Loucy (cell line): ENCODE results near the gene COLEC11.

Experiments used
- H2AFZ ChIP-seq: fragments of 200-600 bp; sonication (generic); 2 replicates; pipeline ENCODE4 v1.6.0; 2016; ENCODE audit warnings: antibody characterized with exemption, mild to moderate bottlenecking, low read length, moderate library complexity
- H3F3A ChIP-seq: fragments of 200-600 bp; 2 replicates; pipeline ENCODE4 v1.6.0; 2016; ENCODE audit warnings: antibody characterized with exemption, low read depth, mild to moderate bottlenecking
- H3K27me3 ChIP-seq: fragments of 200-600 bp; sonication (generic); 2 replicates; pipeline ENCODE4 v1.6.1; 2014; ENCODE audit warnings: low read length, mild to moderate bottlenecking; ENCODE audit not compliant: insufficient read depth, poor library complexity, severe bottlenecking
- H3K36me3 ChIP-seq: fragments of 200-600 bp; sonication (generic); 2 replicates; pipeline ENCODE4 v1.6.1; 2016; ENCODE audit warnings: low read length; ENCODE audit not compliant: insufficient read depth
- H3K4me1 ChIP-seq: fragments of 200-600 bp; sonication (generic); 2 replicates; pipeline ENCODE4 v1.5.1; 2014; ENCODE audit warnings: low read length, mild to moderate bottlenecking; ENCODE audit not compliant: insufficient read depth, poor library complexity, severe bottlenecking
- H3K4me2 ChIP-seq: fragments of 200-600 bp; sonication (generic); 2 replicates; pipeline ENCODE4 v1.6.0; 2014; ENCODE audit warnings: antibody characterized with exemption, low read length, low read depth, mild to moderate bottlenecking; ENCODE audit not compliant: poor library complexity, severe bottlenecking
- H3K4me3 ChIP-seq: fragments of 200-600 bp; sonication (generic); 2 replicates; pipeline ENCODE4 v1.5.1; 2014; ENCODE audit warnings: low read length, mild to moderate bottlenecking, mixed read lengths; ENCODE audit not compliant: poor library complexity, severe bottlenecking
- H3K79me2 ChIP-seq: fragments of 200-600 bp; sonication (generic); 2 replicates; pipeline ENCODE4 v1.6.1; 2014; ENCODE audit warnings: low read length; ENCODE audit not compliant: insufficient read depth
- H3K9ac ChIP-seq: fragments of 200-600 bp; sonication (generic); 2 replicates; pipeline ENCODE4 v1.6.0; 2014; ENCODE audit warnings: mild to moderate bottlenecking, low read depth, low read length, moderate library complexity; ENCODE audit not compliant: poor library complexity, severe bottlenecking
- H3K9me2 ChIP-seq: fragments of 200-600 bp; sonication (generic); replicated peaks from 2 replicates; pipeline ENCODE4 v1.6.1; 2016; ENCODE audit warnings: low read depth, low read length, mixed read lengths
- H3K9me3 ChIP-seq: fragments of 200-600 bp; sonication (generic); 2 replicates; pipeline ENCODE4 v1.6.1; 2014; ENCODE audit warnings: mild to moderate bottlenecking, antibody characterized with exemption, low read length, low read depth; ENCODE audit not compliant: insufficient read depth
- H4K20me1 ChIP-seq: fragments of 200-600 bp; sonication (generic); 2 replicates; pipeline ENCODE4 v1.6.0; 2014; ENCODE audit warnings: antibody characterized with exemption, low read length, mild to moderate bottlenecking; ENCODE audit not compliant: insufficient read depth, poor library complexity, severe bottlenecking
- EZH2phosphoT487 ChIP-seq: fragments of 200-600 bp; IDR thresholded peaks from 2 replicates; pipeline ENCODE4 v1.6.1; 2018; ENCODE audit warnings: antibody characterized with exemption, mild to moderate bottlenecking, moderate library complexity, borderline replicate concordance
- TF ChIP-seq, protein P1 (sequence below): fragments of 200-600 bp; sonication (generic); conservative IDR thresholded peaks from 2 replicates; pipeline ENCODE4 v1.5.1; 2014; ENCODE audit warnings: mild to moderate bottlenecking, antibody characterized with exemption, low read length

COLEC11 gene

DNA sequence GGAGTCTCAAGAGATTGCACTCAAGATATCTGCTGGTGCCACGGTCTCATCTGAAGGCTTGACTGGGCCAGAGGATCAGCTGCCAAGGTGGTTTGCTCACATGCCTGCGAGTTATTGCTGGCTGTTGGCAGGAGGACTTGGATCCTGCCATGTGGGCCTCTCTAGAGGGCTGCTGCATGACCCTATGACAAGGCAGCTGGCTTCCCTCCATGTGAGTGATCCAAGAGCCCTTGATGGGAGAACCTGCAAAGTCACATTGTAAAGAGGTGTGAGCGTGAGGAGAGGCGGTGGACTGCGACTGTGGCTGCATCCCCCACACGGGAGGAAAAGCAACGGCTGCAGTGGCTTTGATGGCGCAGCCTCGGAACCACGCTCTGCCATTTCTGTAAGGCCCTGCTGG lies 59.1 kb downstream of the COLEC11 start:
- Histone ChIP-seq H3K9me3 (no peaks in the 10 kb centered on the region), H3K27me3 (no peaks in the 10 kb centered on the region), H3F3A (no peaks in the 10 kb centered on the region), H3K36me3 (no peaks in the 10 kb centered on the region), H3K4me1 (peaks cover 7% of the 10 kb centered on the region), H3K79me2 (no peaks in the 10 kb centered on the region), H4K20me1 (no peaks in the 10 kb centered on the region), H3K9me2 (no peaks in the 10 kb centered on the region), H3K4me2 (no peak overlapping the region), H3K4me3 (no peak overlapping the region), H2AFZ (no peak overlapping the region), H3K9ac (no peak overlapping the region)
- TF ChIP-seq, protein P1, sequence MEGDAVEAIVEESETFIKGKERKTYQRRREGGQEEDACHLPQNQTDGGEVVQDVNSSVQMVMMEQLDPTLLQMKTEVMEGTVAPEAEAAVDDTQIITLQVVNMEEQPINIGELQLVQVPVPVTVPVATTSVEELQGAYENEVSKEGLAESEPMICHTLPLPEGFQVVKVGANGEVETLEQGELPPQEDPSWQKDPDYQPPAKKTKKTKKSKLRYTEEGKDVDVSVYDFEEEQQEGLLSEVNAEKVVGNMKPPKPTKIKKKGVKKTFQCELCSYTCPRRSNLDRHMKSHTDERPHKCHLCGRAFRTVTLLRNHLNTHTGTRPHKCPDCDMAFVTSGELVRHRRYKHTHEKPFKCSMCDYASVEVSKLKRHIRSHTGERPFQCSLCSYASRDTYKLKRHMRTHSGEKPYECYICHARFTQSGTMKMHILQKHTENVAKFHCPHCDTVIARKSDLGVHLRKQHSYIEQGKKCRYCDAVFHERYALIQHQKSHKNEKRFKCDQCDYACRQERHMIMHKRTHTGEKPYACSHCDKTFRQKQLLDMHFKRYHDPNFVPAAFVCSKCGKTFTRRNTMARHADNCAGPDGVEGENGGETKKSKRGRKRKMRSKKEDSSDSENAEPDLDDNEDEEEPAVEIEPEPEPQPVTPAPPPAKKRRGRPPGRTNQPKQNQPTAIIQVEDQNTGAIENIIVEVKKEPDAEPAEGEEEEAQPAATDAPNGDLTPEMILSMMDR, result no peak
- TF ChIP-seq EZH2phosphoT487, result no peak

DNA sequence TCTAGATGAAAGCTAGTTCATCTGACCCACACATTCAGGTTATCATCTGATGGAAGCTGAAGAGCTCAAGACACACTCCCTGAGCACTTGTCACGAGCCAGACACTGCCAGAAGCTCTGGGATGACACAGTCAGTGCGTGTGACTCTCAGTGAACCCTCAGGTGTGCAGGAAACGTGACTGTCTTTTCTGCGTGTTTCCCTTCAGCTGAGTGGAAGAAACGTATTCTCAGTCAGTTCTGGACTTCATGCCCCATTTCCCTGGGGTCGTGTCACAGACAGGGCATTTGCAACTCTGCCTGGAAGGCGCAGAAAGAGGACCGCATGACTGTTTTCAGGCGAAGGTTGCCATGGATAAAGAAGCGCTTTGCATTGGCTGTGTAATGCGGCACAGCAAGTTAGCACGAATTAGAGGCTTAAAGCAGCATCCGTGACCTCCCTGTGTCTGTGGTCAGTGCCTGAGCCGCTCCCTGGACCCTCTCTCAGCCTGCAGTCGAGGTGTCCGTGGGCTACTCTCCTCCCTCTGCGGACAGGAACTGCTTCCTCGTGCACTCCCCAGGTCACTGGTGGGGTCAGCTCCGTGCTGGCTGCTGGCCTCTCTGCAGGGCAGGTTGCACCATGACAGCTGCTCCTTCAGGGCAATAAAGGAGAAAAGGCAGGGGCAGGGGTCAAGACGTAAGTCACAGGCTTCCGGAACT lies 59.8 kb downstream of the COLEC11 start:
- Histone ChIP-seq H4K20me1 (no peaks in the 10 kb centered on the region), H3F3A (no peaks in the 10 kb centered on the region), H3K79me2 (no peaks in the 10 kb centered on the region), H3K9me2 (no peaks in the 10 kb centered on the region), H3K4me3 (no peak overlapping the region), H3K27me3 (no peaks in the 10 kb centered on the region), H3K4me2 (no peak overlapping the region), H3K9me3 (no peaks in the 10 kb centered on the region), H2AFZ (no peak overlapping the region), H3K4me1 (peaks cover 7% of the 10 kb centered on the region), H3K9ac (no peak overlapping the region), H3K36me3 (no peaks in the 10 kb centered on the region)
- TF ChIP-seq EZH2phosphoT487, result no peak
- TF ChIP-seq, protein P1, result no peak

DNA sequence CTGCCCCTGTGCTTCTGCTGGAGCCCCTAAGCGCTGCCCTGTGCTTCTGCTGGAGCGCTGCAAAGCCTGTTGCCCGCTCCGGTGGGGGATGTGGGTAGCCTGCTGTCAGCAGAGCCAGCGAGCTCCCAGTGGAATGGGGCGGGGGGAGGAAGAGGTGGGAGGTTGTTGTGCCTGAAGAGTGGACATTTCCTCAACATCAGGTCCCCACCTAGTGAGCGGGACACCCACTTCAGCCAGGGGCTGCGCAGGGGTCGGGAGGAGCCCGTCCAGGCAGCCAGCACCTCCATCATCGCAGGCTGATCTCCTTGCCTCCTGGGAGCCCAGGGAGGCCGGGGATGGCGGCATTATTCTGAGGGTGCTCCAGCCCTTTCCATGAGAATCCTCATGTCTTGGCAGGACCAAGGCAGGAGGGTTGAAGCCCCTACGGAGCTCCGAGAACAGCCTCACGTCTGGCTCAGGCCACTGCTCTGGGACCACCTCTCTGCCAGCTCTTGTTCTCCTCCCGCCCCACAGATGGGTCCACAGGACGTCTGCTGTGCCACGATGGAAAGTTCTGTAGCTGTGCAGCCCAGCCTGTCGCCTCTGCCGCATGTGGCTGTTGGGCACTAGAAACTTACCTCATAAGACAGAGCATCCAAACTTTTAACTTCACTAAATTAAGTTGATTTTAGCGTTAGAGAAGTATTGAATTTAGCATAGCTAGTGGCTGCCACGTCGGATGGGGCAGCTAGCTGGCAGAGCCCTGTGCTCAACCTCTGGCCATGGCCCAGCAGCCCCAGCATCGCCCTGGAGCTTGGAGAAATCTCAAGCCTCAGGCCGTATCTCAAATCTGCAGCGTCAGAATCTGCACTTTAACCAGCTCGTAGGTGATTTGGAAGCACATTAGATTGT lies 61.2 kb downstream of the COLEC11 start:
- H2AFZ ChIP-seq, result no peak overlapping the region
- no peaks in the 10 kb centered on the region for H3K36me3 ChIP-seq
- peaks cover 7% of the 10 kb centered on the region for H3K4me1 ChIP-seq
- no peak overlapping the region for H3K4me2 ChIP-seq
- H4K20me1 ChIP-seq, result no peaks in the 10 kb centered on the region
- no peaks in the 10 kb centered on the region for H3K9me3 ChIP-seq
- H3K79me2 ChIP-seq, result no peaks in the 10 kb centered on the region
- no peaks in the 10 kb centered on the region for H3F3A ChIP-seq
- no peak overlapping the region for H3K9ac ChIP-seq
- H3K4me3 ChIP-seq, result no peak overlapping the region
- TF ChIP-seq EZH2phosphoT487, result no peak
- TF ChIP-seq, protein P1, result no peak
- no peaks in the 10 kb centered on the region for H3K9me2 ChIP-seq
- no peaks in the 10 kb centered on the region for H3K27me3 ChIP-seq
